Measurements from ENCODE around the gene PTPRU.
"Not testable (repeated sequence)": the region's sequence is repeated elsewhere in the genome, so short reads cannot be mapped to it uniquely, and the experiment has no call there.

Gene PTPRU

GRCh38 chr1:29222260-29222659 is 14.1 kb upstream of the PTPRU start:
- not testable (repeated sequence) for DNase-seq (ENCODE audit: low read depth in 3 of 3)

GRCh38 chr1:29222686-29223085 is 13.6 kb upstream of the PTPRU start:
- DNase-seq (ENCODE audit: low read depth in 3 of 3), result no peak

DNA sequence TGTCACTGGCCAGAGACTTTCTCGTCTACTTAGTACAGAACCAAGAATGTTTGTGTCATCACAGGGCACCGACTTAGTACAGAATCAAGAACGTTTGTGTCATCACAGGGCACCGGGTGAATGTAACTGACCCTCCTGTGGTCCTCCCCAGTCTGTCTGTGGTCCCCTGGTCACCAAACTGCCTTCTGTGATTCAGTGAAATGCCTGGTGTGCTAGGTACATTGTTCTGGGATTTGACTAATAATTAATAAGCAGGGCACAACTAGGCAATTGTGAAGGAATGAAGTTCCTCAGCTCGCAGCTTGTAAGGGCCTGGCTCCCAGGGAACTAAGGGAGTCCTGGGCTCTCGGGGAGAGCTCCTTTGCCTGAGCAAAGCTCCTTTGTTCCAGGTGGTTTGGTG is 12.8 kb upstream of the PTPRU start:
- no peak for DNase-seq (ENCODE audit: low read depth in 3 of 3)

DNA sequence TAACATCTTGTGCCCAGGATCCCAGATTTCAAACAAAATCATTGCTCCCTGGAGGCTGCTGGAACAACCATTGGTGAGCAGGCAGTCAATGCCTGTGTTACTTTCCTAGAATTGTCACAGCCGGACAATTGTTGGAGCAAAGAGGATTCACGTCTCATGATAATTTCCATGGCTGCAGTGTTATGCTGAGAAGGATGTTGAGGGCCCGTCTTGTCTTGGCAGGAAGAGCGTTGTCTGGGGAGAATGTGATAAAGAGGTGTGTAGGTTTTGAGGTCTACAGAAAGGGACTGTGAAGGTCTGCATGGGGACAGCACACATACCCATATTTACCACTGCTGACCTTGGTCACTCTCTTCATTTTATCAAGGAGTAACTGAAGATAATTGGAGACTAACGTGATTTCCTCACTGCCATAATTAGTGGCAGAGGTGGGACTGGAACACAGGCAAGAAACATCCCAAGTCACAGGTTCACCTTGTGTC is 11.9 kb upstream of the PTPRU start:
- no peak for DNase-seq (ENCODE audit: low read depth in 3 of 3)

GRCh38 chr1:29225361-29225760 is 11.0 kb upstream of the PTPRU start:
- DNase-seq (ENCODE audit: low read depth in 3 of 3), result no peak

DNA sequence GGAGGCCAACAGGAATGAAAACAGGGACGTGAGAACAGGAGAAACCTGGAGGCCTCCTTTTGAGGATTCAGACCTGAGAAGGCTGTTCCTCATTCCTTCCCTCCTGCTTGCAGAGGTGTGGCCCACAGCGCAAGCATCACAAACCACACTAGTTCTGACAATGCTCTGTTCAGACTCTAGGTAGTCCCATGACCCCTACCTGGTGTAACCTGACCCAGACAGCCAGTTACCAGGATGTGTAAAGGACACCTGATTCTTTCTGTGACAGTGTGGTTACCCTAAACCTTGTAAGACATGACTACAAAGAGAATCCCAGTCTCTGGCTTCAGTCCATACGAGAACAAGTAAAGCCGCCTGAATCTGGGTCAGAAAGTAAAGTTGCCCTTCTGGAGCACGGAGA is 8.8 kb upstream of the PTPRU start:
- no peak for DNase-seq (ENCODE audit: low read depth in 3 of 3)

DNA sequence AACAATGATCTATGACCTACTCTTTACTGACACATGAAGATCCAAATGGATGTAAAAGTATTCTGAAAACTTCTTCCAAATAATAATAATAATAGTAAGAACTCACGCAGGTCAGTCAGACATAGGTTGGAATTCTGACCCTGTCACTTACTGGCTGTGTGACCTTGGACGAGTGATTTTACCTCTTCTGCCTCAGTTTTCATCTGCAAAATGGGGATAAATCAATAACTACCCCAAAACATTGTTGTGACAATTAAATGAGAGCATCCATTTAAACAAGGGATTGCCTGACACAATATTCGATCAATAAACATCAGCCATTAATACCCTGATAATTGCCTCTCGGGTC is 6.1 kb upstream of the PTPRU start:
- no peak for DNase-seq (ENCODE audit: low read depth in 3 of 3)

- DNase-seq (ENCODE audit: low read depth in 3 of 3), result peak; percentile 91 to 93 (median 92)
Observed at GRCh38 chr1:29230553-29231378, 5.6 kb upstream of the PTPRU start, which contains the start of gene MECR. MECR (minus strand) TSS chr1:29230934; CDS start chr1:29230906, 28 bp downstream.

DNA sequence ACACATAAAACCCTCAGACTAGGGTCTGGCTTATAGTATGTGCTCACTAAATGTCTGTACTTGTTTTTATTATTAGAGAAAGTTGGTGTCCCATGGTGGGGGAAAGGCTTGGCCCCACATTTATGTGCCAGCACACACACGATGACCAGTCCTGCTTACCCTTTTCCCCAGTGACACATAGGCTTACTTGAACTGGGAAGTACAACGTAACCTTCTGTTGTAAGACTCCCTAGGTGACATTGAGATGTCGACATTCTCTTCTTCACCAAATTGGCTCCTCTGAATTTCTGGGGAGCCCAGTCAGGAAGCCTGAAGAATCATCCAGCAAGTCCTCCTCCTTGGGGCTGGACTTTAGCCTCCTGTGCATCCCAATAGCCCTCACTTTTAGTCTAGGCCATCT is 3.9 kb upstream of the PTPRU start:
- DNase-seq (ENCODE audit: low read depth in 3 of 3), result no peak

- no peak for DNase-seq (ENCODE audit: low read depth in 3 of 3)
Observed at GRCh38 chr1:29233693-29234092, 2.6 kb upstream of the PTPRU start.

GRCh38 chr1:29234471-29234870 is 1.9 kb upstream of the PTPRU start:
- DNase-seq (ENCODE audit: low read depth in 3 of 3), result no peak

GRCh38 chr1:29234881-29235280 is 1.4 kb upstream of the PTPRU start:
- not testable (repeated sequence) for DNase-seq (ENCODE audit: low read depth in 3 of 3)

- no peak for DNase-seq (ENCODE audit: low read depth in 3 of 3)
Observed at GRCh38 chr1:29236712-29237128, 398 bp downstream of the PTPRU start.

DNA sequence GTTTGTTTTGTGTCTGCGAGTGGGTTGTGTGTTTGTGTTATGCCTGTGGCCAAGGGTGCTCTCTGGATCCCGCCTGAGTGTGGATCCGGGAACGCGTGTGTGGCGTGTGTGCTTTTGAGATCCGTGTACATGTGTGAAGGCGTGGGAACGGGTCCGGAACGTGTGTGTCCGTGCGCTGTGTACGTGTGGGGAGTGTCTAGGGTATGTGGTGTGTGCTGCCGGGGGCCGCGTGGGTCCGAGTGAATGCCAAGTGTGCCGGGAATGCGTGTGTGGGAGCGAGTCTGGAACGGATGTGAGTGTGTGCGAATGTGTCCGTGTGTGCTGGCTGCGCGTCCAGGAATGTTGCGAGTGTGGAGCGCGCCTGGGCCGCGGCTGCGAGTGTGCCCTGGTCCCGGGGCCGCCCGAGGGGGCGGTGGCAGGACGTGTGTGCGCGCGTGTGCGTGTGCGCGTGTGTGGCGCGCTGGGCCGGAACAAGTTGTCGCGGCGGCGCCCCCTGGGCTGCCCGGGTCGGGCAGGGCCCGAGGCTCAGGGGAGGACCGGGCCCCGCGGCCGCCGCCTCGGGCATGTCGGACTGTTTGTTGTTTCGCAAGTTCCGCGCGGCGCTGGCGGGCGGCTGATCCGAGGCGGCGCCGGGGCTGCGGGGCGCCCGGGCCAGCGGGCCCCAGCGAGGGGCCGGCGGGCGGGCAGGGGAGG is 953 bp downstream of the PTPRU start:
- no peak for DNase-seq (ENCODE audit: low read depth in 3 of 3)

DNA sequence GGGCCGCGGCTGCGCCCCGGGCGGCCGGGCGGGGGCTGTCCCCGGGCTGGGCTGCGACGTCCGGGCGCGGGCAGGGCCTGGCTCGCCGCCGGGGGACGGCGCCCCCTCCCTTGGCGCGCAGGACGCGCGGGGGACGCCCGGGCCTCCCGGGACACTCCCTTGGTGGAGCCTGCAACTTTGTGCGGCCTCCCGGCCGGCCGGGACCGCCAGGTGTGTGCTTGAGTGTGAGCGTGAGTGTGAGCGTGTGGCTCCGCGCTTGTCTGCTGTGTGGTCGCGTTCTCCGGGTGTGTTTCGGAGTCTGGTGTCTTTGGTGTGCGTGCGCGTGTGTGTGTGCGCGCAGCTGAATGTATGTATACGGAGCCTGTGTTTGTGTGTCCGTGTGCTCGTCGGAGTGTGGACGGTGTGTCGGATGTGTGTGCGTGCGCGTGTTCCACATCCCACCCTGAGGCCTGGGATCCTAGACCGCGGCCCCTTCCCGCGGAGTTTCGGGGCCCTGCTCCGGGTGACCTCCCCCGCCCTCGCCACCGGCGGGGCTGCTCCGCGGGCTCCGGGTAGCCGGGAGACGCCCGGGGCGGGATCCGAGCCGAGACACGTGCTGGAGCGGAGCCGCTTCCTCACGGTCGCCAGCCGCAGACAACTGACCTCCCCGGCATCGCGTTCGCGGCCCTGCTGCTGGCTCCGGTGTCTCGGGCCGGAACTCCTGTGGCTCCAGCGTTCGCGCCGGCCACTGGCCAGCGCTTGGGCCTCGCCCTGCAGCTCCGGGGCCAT is 1.7 kb downstream of the PTPRU start:
- DNase-seq (ENCODE audit: low read depth in 3 of 3), result no peak

DNA sequence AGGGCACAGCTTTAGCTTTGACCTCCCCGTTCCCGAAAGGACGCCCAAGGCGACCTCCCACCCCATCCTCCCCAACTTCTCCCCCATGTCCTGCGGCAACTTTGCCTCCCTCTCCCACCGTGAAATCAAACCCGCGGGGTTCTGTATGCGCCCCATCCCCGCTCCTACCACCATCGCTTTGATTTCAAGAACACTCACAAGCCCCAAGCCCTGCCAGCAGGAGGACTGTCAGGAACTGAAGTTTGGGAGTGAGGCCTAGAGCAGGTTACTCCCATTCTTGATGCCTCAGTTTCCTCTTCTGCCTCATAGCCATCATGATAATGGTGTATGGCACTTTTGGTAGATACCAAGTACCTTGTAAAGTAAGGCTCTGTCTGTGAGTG is 2.3 kb downstream of the PTPRU start:
- DNase-seq (ENCODE audit: low read depth in 3 of 3), result no peak

- DNase-seq (ENCODE audit: low read depth in 3 of 3), result no peak
Observed at GRCh38 chr1:29239142-29239541, 2.8 kb downstream of the PTPRU start.

DNA sequence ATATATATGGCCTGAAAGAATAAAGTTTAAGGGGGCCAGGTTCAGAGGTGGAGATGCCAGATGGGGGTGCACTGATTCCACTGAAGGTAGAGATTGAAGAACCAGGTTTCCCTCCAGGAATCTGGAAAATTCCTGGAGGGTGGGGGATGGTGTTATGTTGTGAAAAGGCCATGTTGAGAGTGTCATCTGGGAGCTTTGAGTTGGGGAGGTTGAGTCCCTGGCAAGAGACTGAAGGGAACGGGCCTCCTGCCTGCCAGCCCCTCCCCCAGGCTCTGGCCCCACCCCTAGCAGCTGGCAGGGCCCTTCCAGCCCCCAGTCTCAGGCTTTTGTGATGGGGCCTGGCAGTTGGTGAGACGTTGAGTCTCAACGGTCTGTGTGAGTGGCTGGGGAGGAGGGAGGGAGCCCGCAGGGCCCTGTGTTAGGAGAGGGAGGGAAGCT is 4.1 kb downstream of the PTPRU start:
- no peak for DNase-seq (ENCODE audit: low read depth in 3 of 3)

DNA sequence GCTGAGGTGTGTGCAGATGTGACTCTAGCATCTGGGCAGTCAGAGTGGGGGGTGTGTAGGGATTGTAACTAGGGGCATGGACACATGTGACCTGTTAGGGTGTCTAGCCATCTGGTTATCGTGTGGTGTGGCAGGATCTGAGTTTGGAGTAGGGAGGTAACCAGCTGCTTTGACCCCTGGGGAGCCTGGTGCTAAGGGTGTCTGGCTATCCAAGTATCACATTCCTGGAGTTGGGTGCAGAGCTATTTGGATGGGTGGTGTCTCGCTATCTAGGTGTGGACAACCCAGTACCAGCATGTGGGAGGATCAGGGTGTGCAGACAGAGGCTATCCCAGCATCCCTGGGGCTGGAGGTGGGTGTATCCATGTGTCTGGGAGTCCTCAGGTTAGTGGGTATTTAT is 4.7 kb downstream of the PTPRU start:
- no peak for DNase-seq (ENCODE audit: low read depth in 3 of 3)

DNA sequence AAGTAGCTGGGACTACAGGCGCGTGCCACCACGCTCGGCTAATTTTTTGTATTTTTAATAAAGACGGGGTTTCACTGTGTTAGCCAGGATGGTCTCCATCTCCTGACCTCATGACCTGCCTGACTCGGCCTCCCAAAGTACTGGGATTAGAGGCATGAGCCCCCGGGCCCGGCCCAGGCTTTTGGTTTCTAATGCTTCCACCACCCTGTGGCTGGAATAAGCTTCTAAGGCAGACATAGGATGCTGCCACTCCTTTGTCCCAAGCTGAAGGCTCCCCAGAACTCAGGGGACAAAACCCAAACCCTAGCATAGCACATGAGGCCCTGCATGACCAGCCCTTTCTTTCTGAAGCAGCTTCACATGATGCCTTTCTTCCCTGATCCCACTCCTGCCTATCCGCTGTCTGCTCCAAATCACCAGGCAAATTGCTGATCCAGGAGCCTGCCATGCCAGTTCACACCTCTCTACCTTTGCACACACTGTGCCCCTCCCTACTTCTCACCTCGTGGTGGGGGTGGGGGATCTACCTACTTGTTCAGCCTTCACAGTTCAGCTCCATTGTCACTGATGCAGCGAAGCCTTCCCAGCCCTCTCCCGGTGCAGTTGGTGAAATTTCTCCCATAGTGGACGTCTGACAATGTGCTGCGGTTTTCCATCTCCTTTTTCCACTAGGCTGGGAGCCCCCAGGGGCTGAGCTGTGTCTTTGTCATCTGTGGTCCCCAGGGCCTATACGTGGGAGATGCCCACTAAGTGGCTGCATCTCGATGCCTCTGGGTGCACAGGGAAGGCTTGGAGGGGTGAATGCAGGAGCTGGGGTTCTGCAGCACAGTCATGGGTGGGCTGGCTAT is 6.9 kb downstream of the PTPRU start:
- no peak for DNase-seq (ENCODE audit: low read depth in 3 of 3)

GRCh38 chr1:29243871-29244200 is 7.5 kb downstream of the PTPRU start:
- no peak for DNase-seq (ENCODE audit: low read depth in 3 of 3)

- no peak for DNase-seq (ENCODE audit: low read depth in 3 of 3)
Observed at GRCh38 chr1:29245261-29245660, 8.9 kb downstream of the PTPRU start.

Measured in stimulated activated CD4-positive, alpha-beta T cell treated with anti-CD3 and anti-CD28 coated beads, TNF-alpha, amount 100 ng/mL, for 4 hours (primary cell).